ENCODE measurements around the gene SYTL2.

The SYTL2 gene

DNA sequence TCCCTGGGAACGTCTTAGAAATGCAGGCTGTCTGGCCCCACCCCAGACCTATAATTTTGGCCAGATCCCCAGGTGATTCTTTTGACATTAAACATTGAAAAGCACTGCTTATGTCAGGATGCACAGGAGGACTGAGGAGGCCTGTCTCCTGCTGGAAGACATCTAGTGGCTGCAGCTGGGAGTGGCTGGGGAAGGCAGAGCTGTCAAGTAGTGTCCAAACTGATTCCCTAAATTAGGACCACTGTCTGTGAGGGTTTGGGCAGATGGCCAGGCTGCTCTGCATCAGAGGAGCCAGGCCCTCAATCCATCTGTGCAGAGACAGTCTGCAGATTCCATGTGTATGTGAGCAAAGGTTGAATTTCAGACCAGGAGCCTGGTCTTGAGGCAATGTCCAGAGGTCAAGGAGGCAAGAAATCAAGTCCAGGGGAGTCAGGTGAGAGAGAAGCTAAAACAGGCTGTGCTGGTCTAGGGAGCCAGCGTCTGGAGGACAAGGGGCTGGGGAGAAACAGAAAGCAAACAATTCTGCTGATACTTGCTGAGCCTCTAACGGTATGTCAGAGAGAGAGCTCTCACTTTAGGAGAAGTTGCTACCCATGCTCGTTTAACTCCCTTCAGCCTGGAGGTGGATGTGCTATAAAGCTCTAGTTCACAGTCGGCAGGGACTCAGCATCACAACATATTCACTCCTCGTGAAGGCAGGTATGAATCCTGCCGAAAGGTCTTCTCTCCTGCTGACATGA lies 15.3 kb upstream of the SYTL2 start:
- DNase-seq (ENCODE audit: low read depth), result no peak

DNA sequence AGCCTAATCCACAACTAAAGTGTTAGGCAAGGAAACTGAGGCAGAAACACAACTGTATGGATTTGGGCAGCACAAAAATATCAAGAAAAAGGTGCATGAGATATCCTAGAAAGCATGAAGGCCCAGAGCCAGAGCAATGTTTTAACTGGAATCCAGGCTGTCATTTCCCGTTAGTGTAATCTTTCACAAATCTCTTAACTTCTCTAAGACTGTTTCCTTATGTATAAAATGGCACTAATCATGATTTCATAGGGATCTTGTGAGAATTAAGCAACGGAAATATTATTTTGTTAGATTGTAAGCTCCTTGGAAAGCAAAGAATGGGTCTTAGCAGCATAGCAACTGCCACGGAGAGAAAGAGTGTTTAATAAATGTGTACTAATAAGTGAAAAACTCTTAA lies 14.7 kb upstream of the SYTL2 start:
- no peak for DNase-seq (ENCODE audit: low read depth)

- DNase-seq (ENCODE audit: low read depth), result peak; percentile 71
Measured at GRCh38 chr11:85823816-85824215, 12.9 kb upstream of the SYTL2 start.

DNA sequence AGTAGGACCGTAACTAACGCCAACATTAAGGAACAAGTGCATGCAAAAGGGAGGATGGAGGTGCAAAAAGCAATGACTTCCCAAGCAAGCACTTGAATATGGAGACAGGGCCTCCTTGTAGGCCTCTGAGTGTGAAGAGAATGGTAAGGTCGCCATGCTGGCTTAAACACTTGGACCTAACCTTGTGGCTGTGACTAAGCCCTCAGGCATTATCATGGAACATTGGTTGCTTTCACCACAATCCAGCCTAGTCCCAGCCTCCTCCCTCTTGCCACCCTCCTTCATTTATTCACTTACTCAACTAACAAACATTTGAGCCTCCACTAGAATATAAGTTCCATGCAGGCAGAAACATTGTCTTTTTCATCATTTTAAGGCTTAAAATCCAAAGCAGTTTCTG lies 11.9 kb upstream of the SYTL2 start:
- DNase-seq (ENCODE audit: low read depth), result no peak

- no peak for DNase-seq (ENCODE audit: low read depth)
Measured at GRCh38 chr11:85821636-85822035, 10.7 kb upstream of the SYTL2 start.

DNA sequence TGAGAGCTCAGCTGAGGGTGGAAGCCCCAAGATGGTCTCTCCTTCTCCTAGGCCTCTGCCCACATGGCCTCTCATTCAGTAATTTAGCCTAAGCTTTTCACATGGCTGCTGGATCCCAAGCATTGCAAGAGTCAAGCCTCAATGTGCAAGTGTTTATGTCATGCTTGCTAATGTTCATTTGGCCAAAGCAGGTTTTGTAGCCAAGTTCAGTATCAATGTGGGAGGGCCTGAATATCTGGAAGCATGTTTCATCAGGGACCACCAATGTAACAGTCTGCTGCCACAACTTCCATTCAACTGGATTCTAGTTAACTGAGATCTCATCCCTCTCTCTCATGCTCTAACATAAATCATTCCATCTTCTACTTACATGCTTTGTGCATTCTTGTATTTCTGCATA lies 8.5 kb upstream of the SYTL2 start:
- DNase-seq (ENCODE audit: low read depth), result no peak

DNA sequence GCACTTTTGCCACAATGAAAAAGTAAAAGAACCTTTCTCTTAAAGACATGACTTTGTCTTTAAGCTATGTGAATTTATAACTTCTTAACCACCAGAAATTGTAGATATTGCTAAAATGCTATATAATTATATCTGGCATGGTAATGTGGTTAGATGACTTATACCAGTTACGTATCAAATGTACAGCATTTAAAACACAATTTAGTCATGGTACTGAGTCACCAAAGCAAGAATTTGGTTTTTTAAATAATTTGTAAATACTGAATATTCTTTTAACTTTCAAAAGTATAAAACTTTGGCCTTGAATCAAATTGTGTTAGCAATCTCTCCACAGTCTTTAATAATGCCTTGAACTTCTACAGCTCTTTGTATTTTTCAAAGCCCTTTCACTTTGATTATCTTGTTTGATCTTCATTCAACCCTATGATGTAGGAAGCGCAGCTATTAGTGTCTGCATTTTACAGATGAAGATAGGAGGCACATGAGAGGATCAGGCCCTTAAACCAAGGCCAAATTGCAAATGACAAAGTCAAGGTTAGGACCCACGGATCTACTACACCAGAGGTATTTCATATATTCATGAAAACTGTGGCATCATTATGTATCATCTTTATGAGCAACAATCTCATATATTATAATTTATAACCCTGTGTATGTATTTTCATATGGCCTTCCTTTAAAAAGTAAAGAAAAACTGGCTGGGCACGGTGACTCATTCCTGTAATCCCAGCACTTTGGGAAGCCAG lies 4.4 kb upstream of the SYTL2 start:
- DNase-seq (ENCODE audit: low read depth), result no peak

DNA sequence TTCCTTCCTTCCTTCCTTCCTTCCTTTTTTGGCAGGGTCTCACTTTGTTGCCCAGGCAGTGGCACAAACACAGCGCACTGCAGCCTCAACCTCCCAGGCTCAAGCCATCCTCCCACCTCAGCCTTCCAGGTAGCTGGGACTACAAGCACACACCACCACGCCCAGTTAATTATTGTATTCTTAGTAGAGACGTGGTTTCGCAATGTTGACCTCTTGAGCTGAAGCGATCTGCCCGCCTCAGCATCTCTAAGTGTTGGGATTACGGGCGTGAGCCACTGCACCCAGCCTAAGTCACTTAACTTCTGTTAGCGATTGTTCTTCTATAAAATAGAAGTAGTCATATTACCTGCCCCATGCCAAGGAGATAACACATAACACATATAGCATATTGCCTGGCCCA lies 2.8 kb upstream of the SYTL2 start:
- DNase-seq (ENCODE audit: low read depth), result no peak

- no peak for DNase-seq (ENCODE audit: low read depth)
Measured at GRCh38 chr11:85811624-85812023, 683 bp upstream of the SYTL2 start.

GRCh38 chr11:85810521-85810870 lies 445 bp downstream of the SYTL2 start:
- DNase-seq (ENCODE audit: low read depth), result no peak

GRCh38 chr11:85809863-85810262 lies 1.1 kb downstream of the SYTL2 start:
- DNase-seq (ENCODE audit: low read depth), result no peak

DNA sequence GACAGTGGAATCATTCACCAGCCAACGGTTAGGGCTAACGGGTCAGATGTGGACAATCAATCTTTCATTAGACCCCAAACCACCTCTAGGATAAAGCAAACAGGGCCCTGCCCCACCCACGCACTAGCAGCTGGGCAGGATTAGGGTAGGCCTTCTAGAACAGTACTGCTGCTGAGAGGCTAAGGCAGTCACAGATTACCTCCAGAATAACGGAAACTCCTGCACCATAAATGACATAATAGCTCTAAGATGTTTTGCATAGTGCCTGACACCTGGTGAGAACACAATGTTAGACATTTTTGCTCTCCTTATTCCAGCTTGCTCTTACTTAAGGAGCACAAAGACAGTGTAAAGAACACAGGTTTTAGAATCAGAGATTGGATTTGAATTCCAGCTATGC lies 1.8 kb downstream of the SYTL2 start:
- no peak for DNase-seq (ENCODE audit: low read depth)

- DNase-seq (ENCODE audit: low read depth), result no peak
Measured at GRCh38 chr11:85806876-85807275, 4.1 kb downstream of the SYTL2 start.

DNA sequence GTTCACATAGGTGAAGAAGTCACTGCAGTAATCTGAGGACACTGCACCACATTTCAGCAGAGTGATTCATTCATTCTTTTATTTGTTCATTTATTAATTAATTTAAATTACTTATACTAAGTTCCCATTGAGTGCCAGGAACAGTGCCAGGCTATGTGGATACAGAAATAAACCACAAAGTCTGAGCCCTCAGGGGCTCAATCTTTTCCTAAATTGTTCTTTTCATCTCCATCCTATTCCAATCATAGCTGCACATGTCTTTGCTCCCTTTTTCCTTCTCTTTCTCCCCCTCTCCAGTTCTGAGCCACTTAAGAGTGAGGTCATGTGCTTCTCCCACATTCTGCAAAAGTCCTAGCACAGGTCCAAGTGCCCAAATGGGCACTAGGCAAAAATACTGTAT lies 4.9 kb downstream of the SYTL2 start:
- no peak for DNase-seq (ENCODE audit: low read depth)

GRCh38 chr11:85805387-85805786 lies 5.6 kb downstream of the SYTL2 start:
- no peak for DNase-seq (ENCODE audit: low read depth)

DNA sequence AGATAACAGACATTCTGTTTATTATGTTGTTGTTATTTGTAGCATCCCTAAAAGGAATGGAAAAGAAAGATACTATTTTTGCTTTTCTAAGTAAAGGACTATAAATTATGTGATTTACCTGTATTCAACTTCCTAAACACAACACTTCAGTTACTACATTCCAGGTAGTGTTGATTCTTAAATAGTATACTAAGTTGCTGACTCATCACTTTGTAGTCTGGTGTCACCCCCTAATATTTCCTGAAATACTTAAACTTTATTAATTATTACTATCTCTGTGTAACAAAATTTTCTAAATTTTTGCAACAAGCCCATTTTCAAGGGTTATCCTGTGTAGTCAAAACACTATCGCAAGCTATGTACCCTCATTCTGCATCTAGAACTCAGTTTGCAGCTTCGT lies 7.0 kb downstream of the SYTL2 start:
- DNase-seq (ENCODE audit: low read depth), result no peak

DNA sequence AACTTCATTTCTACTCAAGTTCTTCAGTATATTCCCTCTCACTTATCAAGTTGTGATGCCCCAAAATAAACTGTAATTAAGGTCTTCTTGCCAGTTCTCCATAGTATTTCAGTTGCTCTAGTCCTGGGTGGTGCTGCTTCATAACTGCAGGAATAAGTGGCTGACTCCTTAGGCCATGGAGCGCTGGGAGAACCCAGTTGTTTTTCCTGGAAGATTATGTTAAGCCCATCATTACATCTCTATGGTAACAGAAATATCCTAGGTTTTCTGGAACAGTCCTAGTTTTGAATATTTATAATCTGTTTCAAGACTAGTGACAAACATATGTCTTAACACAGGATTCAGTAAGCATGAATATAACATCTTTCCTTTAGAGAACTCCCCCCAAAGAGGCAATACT lies 7.6 kb downstream of the SYTL2 start:
- DNase-seq (ENCODE audit: low read depth), result no peak

DNA sequence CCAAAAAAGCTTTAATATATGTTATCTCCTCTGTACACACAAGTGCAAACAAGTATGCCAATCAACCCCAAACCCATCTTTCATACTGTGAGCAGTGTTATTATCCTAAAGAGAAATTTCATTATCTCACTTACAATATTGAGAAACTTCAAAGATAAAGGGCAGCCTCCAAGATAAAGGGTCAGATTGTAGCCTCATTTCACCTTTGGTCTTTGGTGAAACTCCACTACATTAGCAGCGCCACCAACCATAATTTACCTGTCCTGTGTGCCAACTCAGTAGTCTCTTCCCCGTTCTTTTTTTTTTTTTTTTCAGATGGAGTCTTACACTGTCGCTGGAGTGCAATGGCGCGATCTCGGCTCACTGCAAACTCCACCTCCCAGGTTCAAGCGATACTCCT lies 9.4 kb downstream of the SYTL2 start:
- no peak for DNase-seq (ENCODE audit: low read depth)

DNA sequence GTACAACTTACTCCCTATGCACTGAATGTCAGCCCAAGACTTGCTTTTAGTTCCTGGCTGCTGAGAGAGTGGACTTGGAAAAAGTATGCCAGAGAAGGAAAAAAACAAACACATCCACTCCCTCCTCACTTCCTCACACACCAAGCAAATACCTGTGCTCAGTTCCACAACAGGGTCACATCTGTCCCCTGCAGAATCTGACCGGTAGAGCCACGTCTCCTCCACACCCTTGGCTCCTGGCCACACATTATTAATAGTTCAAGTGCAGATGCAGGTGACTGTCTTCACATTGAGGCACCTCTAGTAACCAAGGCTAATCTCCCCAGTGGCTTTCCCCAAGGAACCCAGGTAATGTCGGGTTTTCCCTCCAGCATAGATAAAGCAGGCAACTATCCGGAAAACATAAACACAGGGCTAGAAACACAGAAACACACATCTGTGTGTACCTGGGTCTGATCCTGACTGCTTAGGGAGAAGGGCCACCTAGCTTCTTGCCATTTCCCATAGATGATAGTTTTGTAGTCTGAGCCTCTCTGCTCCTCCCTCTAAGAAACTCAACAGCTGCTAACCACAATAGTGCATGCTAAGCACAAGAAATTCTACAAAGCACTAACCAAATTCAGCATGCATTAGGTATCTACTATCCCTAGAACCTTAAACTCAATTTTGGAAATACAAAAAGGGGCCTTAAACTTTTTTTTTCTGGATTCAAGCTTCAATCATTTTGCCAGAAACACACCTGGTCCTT lies 10.2 kb downstream of the SYTL2 start:
- DNase-seq (ENCODE audit: low read depth), result no peak

GRCh38 chr11:85799142-85799541 lies 11.8 kb downstream of the SYTL2 start:
- DNase-seq (ENCODE audit: low read depth), result no peak

DNA sequence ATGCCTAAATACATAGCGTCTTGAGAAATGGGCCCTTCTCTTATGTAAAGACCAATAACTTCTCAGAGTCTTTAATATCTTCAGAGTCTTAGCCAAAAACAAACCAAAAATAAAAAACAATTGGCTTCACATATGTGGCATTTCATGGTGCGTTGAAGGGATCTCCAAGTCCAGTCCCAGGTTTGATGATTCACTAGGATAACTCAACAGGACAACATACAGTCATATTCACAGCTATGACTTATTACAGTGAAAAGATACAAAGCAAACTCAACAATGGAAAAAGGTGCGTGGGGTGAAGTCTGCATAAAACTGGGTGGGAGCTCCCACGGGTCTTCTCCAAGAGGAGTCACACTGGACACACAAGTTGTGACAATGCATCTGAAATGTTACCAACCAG lies 12.6 kb downstream of the SYTL2 start:
- no peak for DNase-seq (ENCODE audit: low read depth)

GRCh38 chr11:85795712-85796487 lies 15.0 kb downstream of the SYTL2 start:
- no peak for DNase-seq (ENCODE audit: low read depth)

Measured in T-helper 22 cell (primary cell).